Naive thymus-derived CD4-positive, alpha-beta T cell (primary cell): ENCODE data around the gene CCT7. TPM values are rescaled to one million over a fixed set of nuclear protein-coding genes. Genes with fewer than 3 reads are reported as not detected.

ENCODE experiments used
- ATAC-seq: fragments of 150-1000 bp; cut with Tn5 transposase; 2 replicates; pipeline ENCODE4 v1.10.0; 2021; ENCODE audit warnings: mild to moderate bottlenecking, moderate library complexity
- CTCF ChIA-PET: fragments of 350-600 bp; sonication (Branson Sonifier 250); formaldehyde crosslinking; loops from one replicate; lab custom pipeline; 2021; ENCODE audit warnings: antibody characterized with exemption; lab: Charles Lee
- POLR2A ChIA-PET: fragments of 350-600 bp; sonication (Branson Sonifier 250); formaldehyde crosslinking; loops from one replicate; lab custom pipeline; 2021; ENCODE audit warnings: antibody characterized with exemption, inconsistent platforms; lab: Charles Lee
- DNase-seq, 9 donors: peaks; one replicate each; pipeline versions ENCODE4 v3.0.0 to v3.0.0-alpha.2; 2020 to 2022; ENCODE audit warnings: mixed read lengths in 1 of 9
- H3K27ac ChIP-seq: one replicate; pipeline ENCODE4 v1.7.0; 2013; ENCODE audit warnings: mild to moderate bottlenecking, low read depth, low read length, moderate library complexity
- H3K27me3 ChIP-seq, 2 donors: one replicate each; pipeline ENCODE4 v1.7.0; 2013; ENCODE audit warnings: low read length in 2 of 2, mild to moderate bottlenecking in 2 of 2, moderate library complexity in 2 of 2; ENCODE audit not compliant: control insufficient read depth in 2 of 2, insufficient read depth in 2 of 2
- H3K36me3 ChIP-seq, 3 experiments: 1 replicate in 2 of 3; 2 replicates in 1 of 3; pipeline ENCODE4 v1.7.0; 2013; ENCODE audit warnings: low read length in 3 of 3, mild to moderate bottlenecking in 3 of 3, moderate library complexity in 1 of 3; ENCODE audit not compliant: insufficient read depth in 3 of 3, control insufficient read depth in 2 of 3
- H3K4me1 ChIP-seq, 2 donors: one replicate each; pipeline ENCODE4 v1.7.0; 2013; ENCODE audit warnings: low read length in 2 of 2, mild to moderate bottlenecking in 2 of 2, moderate library complexity in 1 of 2; ENCODE audit not compliant: control insufficient read depth in 2 of 2, insufficient read depth in 2 of 2
- H3K4me3 ChIP-seq: 2 replicates; pipeline ENCODE4 v1.7.0; 2013; ENCODE audit warnings: mild to moderate bottlenecking, low read length
- H3K9me3 ChIP-seq, 3 experiments: 1 replicate in 2 of 3; 2 replicates in 1 of 3; pipeline ENCODE4 v1.7.0; 2013; ENCODE audit warnings: low read length in 3 of 3; ENCODE audit not compliant: control insufficient read depth in 2 of 3
- H3K27ac Mint-ChIP-seq, 9 donors: one replicate each; pipeline ENCODE4 v1.8.0; 2020 to 2022; ENCODE audit warnings: mixed read lengths in 9 of 9, mild to moderate bottlenecking in 8 of 9, moderate library complexity in 5 of 9, inconsistent platforms in 2 of 9
- H3K27me3 Mint-ChIP-seq, 5 donors: one replicate each; pipeline ENCODE4 v1.8.0; 2021 to 2022; ENCODE audit warnings: mixed read lengths in 5 of 5, mild to moderate bottlenecking in 1 of 5
- H3K36me3 Mint-ChIP-seq, 5 donors: one replicate each; pipeline ENCODE4 v1.8.0; 2020 to 2022; ENCODE audit warnings: mixed read lengths in 5 of 5, mild to moderate bottlenecking in 3 of 5, inconsistent platforms in 1 of 5
- H3K4me1 Mint-ChIP-seq, 7 donors: one replicate each; pipeline ENCODE4 v1.8.0; 2020 to 2022; ENCODE audit warnings: mixed read lengths in 7 of 7, mild to moderate bottlenecking in 3 of 7, inconsistent platforms in 1 of 7
- H3K4me3 Mint-ChIP-seq, 10 donors: one replicate each; pipeline ENCODE4 v1.8.0; 2020 to 2022; ENCODE audit warnings: mild to moderate bottlenecking in 10 of 10, mixed read lengths in 10 of 10, moderate library complexity in 6 of 10, inconsistent platforms in 2 of 10
- H3K9me3 Mint-ChIP-seq, 11 donors: one replicate each; pipeline ENCODE4 v1.8.0; 2020 to 2022; ENCODE audit warnings: mixed read lengths in 11 of 11, mild to moderate bottlenecking in 4 of 11, inconsistent platforms in 1 of 11, moderate library complexity in 1 of 11
- intact Hi-C, 2 donors: fragments of 100-400 bp; cut with micrococcal nuclease; formaldehyde crosslinking; loops; one replicate each; pipeline ENCODE4 v1.15.1; 2023
- polyA plus RNA-seq, 2 donors: library from polyadenylated mRNA; unstranded; fragments of 300-500 nt; fragmentation: Illumina TruSeq; gene quantifications; one replicate each; pipeline ENCODE4 v1.2.3, GENCODE V29; 2021
- total RNA-seq, 6 experiments: library from RNA in 5 of 6; stranded (reverse) in 5 of 6; gene quantifications; 1 replicate in 5 of 6; 2 replicates in 1 of 6; pipeline ENCODE4 v1.2.3 and lab custom pipeline; 2021 to 2026

The CCT7 gene
- total and polyA plus RNA-seq, 7 experiments from 2014 or later, result 118 to 322 (median 185) TPM

- Mint-ChIP-seq H3K4me1 (peaks cover 0 to 13% (median 8%) of the 10 kb centered on the region in 7 donors), H3K4me3 (peak within 1 kb of the TSS; percentile 27 to 80 (median 61)), H3K27me3 (peaks cover 49 to 63% (median 56%) of the 10 kb centered on the region in 5 donors), H3K27ac (no peak within 1 kb of the TSS), H3K9me3 (peaks cover 0 to 1% (median 0%) of the 10 kb centered on the region in 11 donors), H3K36me3 (peaks cover 0 to 3% (median 0%) of the 10 kb centered on the region in 5 donors)
- Histone ChIP-seq H3K4me1 (no peaks in the 10 kb centered on the region), H3K27ac (no peak within 1 kb of the TSS), H3K36me3 (no peaks in the 10 kb centered on the region), H3K27me3 (peaks cover 3 to 6% of the 10 kb centered on the region in 2 donors), H3K4me3 (no peak within 1 kb of the TSS), H3K9me3 (no peaks in the 10 kb centered on the region)
- DNase-seq (peak in 1 of 9 donors; percentile 7), ATAC-seq (peak; percentile 27)
- intact Hi-C loops, result no loop called here
- CTCF ChIA-PET, result interaction anchor here (0.8 to 1.6 kb wide), 2 partner anchors 10 to 25 kb away, joined by 3 to 8 read pairs; no protein-coding TSS in a partner anchor
- POLR2A ChIA-PET, result interaction anchor here (0.8 kb wide), 2 partner anchors 10 to 32 kb away, joined by 3 read pairs; partner anchors contain the start of gene CCT7
Measured at GRCh38 chr2:73202156-73203054, 31.7 kb upstream of the CCT7 start, which contains the start of gene NOTO. Gene NOTO, plus strand, starts transcription at chr2:73202574. Its CDS starts 93 bp downstream, at chr2:73202667.

- peak overlapping the region in 8 of 10 donors; percentile 36 to 73 (median 57) for H3K4me3 Mint-ChIP-seq
- Histone ChIP-seq H3K27me3 (peaks cover 3 to 6% of the 10 kb centered on the region in 2 donors), H3K4me3 (no peak overlapping the region), H3K9me3 (no peaks in the 10 kb centered on the region), H3K4me1 (no peaks in the 10 kb centered on the region), H3K27ac (no peak overlapping the region), H3K36me3 (no peaks in the 10 kb centered on the region)
- ChIA-PET CTCF (interaction anchor here (1.2 kb wide), 1 partner anchor 10 kb away, joined by 4 read pairs; the partner anchor contains the start of gene SMYD5), POLR2A (no interaction called here)
- no peak for DNase-seq
- H3K27ac Mint-ChIP-seq, result no peak overlapping the region
- intact Hi-C loops, result no loop called here
- peaks cover 48 to 67% (median 52%) of the 10 kb centered on the region in 5 donors for H3K27me3 Mint-ChIP-seq
- ATAC-seq, result peak; percentile 47
- H3K9me3 Mint-ChIP-seq, result peaks cover 0 to 1% (median 0%) of the 10 kb centered on the region in 11 donors
- H3K4me1 Mint-ChIP-seq, result peaks cover 0 to 13% (median 8%) of the 10 kb centered on the region in 7 donors
- H3K36me3 Mint-ChIP-seq, result peaks cover 0 to 3% (median 0%) of the 10 kb centered on the region in 5 donors
Measured at GRCh38 chr2:73203055-73203681, 30.9 kb upstream of the CCT7 start.

GRCh38 chr2:73205611-73206010 lies 28.5 kb upstream of the CCT7 start:
- ATAC-seq (no peak), DNase-seq (no peak)
- H3K27ac Mint-ChIP-seq, result no peak overlapping the region
- H3K4me3 ChIP-seq, result no peak overlapping the region
- H3K36me3 ChIP-seq, result no peaks in the 10 kb centered on the region
- no peak overlapping the region for H3K27ac ChIP-seq
- no peak overlapping the region for H3K4me3 Mint-ChIP-seq
- H3K36me3 Mint-ChIP-seq, result peaks cover 0 to 3% (median 0%) of the 10 kb centered on the region in 5 donors
- peaks cover 3 to 6% of the 10 kb centered on the region in 2 donors for H3K27me3 ChIP-seq
- H3K4me1 ChIP-seq, result no peaks in the 10 kb centered on the region
- peaks cover 41 to 52% (median 46%) of the 10 kb centered on the region in 5 donors for H3K27me3 Mint-ChIP-seq
- ChIA-PET POLR2A (no interaction called here), CTCF (no interaction called here)
- H3K9me3 Mint-ChIP-seq, result peaks cover 0 to 1% (median 0%) of the 10 kb centered on the region in 11 donors
- intact Hi-C loops, result no loop called here
- H3K4me1 Mint-ChIP-seq, result peaks cover 0 to 13% (median 8%) of the 10 kb centered on the region in 7 donors
- H3K9me3 ChIP-seq, result no peaks in the 10 kb centered on the region

- H3K27ac ChIP-seq, result no peak overlapping the region
- no peaks in the 10 kb centered on the region for H3K36me3 ChIP-seq
- peaks cover 9 to 11% of the 10 kb centered on the region in 2 donors for H3K4me1 ChIP-seq
- H3K27me3 ChIP-seq, result no peaks in the 10 kb centered on the region
- Mint-ChIP-seq H3K9me3 (peaks cover 0 to 1% (median 0%) of the 10 kb centered on the region in 11 donors), H3K4me1 (peaks cover 2 to 16% (median 11%) of the 10 kb centered on the region in 7 donors), H3K4me3 (no peak overlapping the region), H3K36me3 (no peaks in the 10 kb centered on the region), H3K27ac (no peak overlapping the region), H3K27me3 (peaks cover 28 to 41% (median 33%) of the 10 kb centered on the region in 5 donors)
- no peak overlapping the region for H3K4me3 ChIP-seq
- ChIA-PET CTCF (interaction anchor here (0.6 to 1.1 kb wide), 2 partner anchors 28 to 31 kb away, joined by 3 to 5 read pairs; no protein-coding TSS in a partner anchor), POLR2A (no interaction called here)
- ATAC-seq, result no peak
- intact Hi-C loops, result no loop called here
- H3K9me3 ChIP-seq, result no peaks in the 10 kb centered on the region
- DNase-seq, result no peak
Measured at GRCh38 chr2:73208258-73208657, 25.9 kb upstream of the CCT7 start.

GRCh38 chr2:73210019-73210418 lies 24.1 kb upstream of the CCT7 start:
- POLR2A ChIA-PET, result interaction anchor here (0.6 kb wide), 1 partner anchor 937 kb away, joined by 3 read pairs; no protein-coding TSS in a partner anchor
- H3K27ac ChIP-seq, result no peak overlapping the region
- no peak overlapping the region for H3K4me3 ChIP-seq
- peaks cover 0 to 4% (median 0%) of the 10 kb centered on the region in 3 experiments for H3K36me3 ChIP-seq
- Mint-ChIP-seq H3K36me3 (peaks cover 0 to 1% (median 0%) of the 10 kb centered on the region in 5 donors), H3K4me1 (peaks cover 6 to 28% (median 27%) of the 10 kb centered on the region in 7 donors), H3K27me3 (peaks cover 15 to 25% (median 19%) of the 10 kb centered on the region in 5 donors), H3K9me3 (no peaks in the 10 kb centered on the region), H3K4me3 (no peak overlapping the region), H3K27ac (no peak overlapping the region)
- ATAC-seq, result no peak
- DNase-seq, result no peak
- CTCF ChIA-PET, result interaction anchor here (1.1 to 3.7 kb wide), 2 partner anchors 33 to 125 kb away, joined by 3 to 25 read pairs; no protein-coding TSS in a partner anchor
- no peaks in the 10 kb centered on the region for H3K9me3 ChIP-seq
- H3K27me3 ChIP-seq, result no peaks in the 10 kb centered on the region
- intact Hi-C loops, result loop anchor here in 1 of 2 donors (5.0 kb wide), 1 partner anchor 1747 kb away; the partner anchor contains the start of gene POLE4
- H3K4me1 ChIP-seq, result peaks cover 14 to 18% of the 10 kb centered on the region in 2 donors

- Histone ChIP-seq H3K27ac (no peak overlapping the region), H3K27me3 (no peaks in the 10 kb centered on the region), H3K36me3 (peaks cover 0 to 4% (median 0%) of the 10 kb centered on the region in 3 experiments), H3K4me3 (no peak overlapping the region), H3K9me3 (no peaks in the 10 kb centered on the region), H3K4me1 (peaks cover 14 to 18% of the 10 kb centered on the region in 2 donors)
- ATAC-seq (no peak), DNase-seq (no peak)
- intact Hi-C loops, result loop anchor here in 1 of 2 donors (5.0 kb wide), 1 partner anchor 1747 kb away; the partner anchor contains the start of gene POLE4
- ChIA-PET POLR2A (no interaction called here), CTCF (interaction anchor here (0.5 to 3.7 kb wide), 4 partner anchors 34 to 324 kb away, joined by 3 to 25 read pairs (median 4); no protein-coding TSS in a partner anchor)
- Mint-ChIP-seq H3K9me3 (no peaks in the 10 kb centered on the region), H3K4me3 (no peak overlapping the region), H3K27ac (no peak overlapping the region), H3K27me3 (peaks cover 12 to 18% (median 16%) of the 10 kb centered on the region in 5 donors), H3K36me3 (peaks cover 0 to 1% (median 0%) of the 10 kb centered on the region in 5 donors), H3K4me1 (peaks cover 13 to 35% (median 34%) of the 10 kb centered on the region in 7 donors)
Measured at GRCh38 chr2:73210696-73211095, 23.4 kb upstream of the CCT7 start.
